Measurements from ENCODE around the gene PRODH.
"Not testable (repeated sequence)": the region's sequence is repeated elsewhere in the genome, so short reads cannot be mapped to it uniquely, and the experiment has no call there.

PRODH gene

DNA sequence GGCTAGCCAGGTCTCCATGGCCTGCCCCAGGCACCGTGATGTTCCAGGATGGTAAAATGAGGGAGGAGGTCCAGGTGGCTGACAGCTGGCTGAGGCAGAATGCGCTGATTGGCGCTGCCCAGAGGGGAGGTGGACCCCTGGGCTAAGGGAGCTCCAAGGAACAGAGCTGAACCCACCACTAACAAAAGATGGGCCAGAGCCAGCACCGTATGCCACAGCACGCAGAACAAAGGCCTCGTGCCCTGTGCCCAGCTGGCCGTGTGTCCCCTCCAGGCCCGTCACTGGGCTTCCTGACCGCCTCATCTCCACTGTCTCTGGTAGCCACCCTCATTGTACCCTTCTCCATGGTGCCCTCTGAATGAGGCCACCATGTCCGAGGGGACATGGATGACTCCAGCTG lies 19.6 kb upstream of the PRODH start:
- TF ChIP-seq, protein P1, sequence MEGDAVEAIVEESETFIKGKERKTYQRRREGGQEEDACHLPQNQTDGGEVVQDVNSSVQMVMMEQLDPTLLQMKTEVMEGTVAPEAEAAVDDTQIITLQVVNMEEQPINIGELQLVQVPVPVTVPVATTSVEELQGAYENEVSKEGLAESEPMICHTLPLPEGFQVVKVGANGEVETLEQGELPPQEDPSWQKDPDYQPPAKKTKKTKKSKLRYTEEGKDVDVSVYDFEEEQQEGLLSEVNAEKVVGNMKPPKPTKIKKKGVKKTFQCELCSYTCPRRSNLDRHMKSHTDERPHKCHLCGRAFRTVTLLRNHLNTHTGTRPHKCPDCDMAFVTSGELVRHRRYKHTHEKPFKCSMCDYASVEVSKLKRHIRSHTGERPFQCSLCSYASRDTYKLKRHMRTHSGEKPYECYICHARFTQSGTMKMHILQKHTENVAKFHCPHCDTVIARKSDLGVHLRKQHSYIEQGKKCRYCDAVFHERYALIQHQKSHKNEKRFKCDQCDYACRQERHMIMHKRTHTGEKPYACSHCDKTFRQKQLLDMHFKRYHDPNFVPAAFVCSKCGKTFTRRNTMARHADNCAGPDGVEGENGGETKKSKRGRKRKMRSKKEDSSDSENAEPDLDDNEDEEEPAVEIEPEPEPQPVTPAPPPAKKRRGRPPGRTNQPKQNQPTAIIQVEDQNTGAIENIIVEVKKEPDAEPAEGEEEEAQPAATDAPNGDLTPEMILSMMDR (IDR thresholded peaks at IDR 0.05; ENCODE audit: borderline replicate concordance, insufficient read depth, low read depth, low read length), result no peak
- H3K4me3 ChIP-seq (ENCODE audit: low read depth, low read length), result no peak overlapping the region

DNA sequence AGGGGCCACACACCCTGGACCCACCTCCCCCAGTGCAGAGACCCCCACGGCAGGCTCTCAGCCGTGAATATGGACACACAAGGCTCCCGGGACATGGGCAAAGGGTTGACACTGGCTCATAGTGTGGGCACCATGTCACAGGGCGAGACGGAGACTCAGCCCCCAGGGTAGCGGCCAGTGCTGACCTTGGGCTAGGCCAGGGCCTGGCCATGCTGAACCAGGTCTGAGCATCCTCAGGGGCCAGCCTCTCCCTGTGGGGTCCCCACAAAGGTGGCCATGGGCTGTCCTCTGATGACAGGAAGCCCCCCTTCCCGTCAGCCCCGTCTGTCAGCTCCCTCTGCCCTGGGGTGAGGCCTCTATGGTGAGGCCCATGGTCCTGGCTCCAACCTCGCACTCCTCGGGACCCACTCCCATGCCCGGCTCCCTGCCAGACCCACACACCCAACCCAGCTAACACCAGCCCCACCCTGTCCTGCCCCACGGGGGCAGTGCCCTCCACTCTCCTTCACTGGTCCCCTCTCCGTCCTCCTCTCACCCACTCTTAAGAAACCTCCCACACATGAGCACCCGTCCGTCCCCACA lies 19.0 kb upstream of the PRODH start:
- H3K4me3 ChIP-seq (ENCODE audit: low read depth, low read length), result no peak overlapping the region
- TF ChIP-seq, protein P1 (IDR thresholded peaks at IDR 0.05; ENCODE audit: borderline replicate concordance, insufficient read depth, low read depth, low read length), result no peak

DNA sequence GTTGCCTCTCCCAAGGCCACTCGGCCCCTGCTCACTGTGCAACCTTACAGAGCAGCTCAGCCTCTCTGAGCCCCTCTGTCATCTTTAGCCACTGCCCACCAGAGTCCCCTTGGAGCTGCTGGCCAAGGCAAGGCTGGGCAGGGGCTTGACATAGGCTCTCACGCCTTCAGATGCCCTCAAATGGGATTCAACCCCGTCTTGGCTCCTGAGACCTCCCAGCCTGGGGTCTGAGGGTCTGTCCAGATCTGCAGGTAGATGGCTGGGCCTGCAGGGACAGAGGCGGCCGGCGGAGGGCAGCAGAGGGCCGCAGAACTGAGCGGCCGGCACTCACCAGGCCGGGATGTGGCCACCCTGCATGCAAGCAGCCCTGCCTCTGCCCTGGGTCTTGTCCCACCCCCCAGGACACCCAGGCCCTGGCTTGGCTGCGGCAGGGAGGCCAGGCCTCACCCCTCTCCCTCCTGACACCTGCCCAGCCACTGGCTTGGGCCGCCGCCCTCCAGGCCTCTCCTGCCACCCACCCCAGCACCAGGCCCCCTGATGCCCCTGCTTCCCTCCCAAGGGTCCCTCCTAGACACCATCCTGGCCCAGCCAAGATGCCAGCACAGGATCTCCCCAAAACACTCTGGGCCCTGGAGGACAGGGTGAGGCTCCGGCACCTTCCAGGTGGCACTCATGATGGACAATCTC lies 18.4 kb upstream of the PRODH start:
- H3K4me3 ChIP-seq (ENCODE audit: low read depth, low read length), result not testable (repeated sequence)
- TF ChIP-seq, protein P1 (IDR thresholded peaks at IDR 0.05; ENCODE audit: borderline replicate concordance, insufficient read depth, low read depth, low read length), result peak; percentile 87

DNA sequence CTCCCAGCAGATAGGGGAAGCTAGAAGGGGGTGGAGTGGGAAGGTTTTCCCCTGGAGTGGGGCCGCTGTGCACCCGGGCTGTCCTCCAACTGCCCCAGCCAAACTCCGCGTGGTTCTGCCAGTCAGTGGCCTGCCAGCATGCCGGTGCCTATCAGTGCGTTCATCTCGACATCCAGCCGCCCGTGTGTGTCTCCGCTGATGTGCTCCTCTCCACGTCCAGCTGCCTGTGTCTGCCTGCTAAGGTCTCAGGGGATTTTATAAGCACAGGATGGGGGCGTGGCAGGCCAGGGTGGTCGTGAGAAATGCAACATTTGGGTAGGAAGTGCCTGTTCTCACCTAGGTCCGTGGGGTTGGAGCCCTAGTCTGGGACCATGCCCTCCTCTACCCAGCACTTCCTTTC lies 17.0 kb upstream of the PRODH start:
- not testable (repeated sequence) for H3K4me3 ChIP-seq (ENCODE audit: low read depth, low read length)

DNA sequence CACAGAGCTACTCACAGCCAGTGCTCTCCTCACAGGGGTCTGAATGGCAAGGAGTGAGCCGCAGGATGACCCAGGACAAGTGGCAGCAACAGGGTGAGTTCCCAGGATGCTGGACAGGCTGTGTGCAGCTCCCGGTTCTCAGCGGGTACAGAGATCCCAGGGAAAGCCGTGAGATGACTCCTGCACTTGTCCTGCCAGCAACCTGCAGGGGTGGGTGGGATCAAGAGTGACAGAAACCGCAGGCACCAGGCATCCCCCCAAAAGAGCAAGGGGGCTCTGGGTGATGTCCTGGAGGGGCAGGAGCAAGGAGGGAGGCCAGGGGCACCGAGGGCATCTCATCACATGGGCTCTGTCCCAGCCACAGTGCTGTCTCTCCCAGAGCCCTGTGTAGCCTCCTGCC lies 15.9 kb upstream of the PRODH start:
- TF ChIP-seq, protein P1 (IDR thresholded peaks at IDR 0.05; ENCODE audit: borderline replicate concordance, insufficient read depth, low read depth, low read length), result no peak
- H3K4me3 ChIP-seq (ENCODE audit: low read depth, low read length), result no peak overlapping the region

DNA sequence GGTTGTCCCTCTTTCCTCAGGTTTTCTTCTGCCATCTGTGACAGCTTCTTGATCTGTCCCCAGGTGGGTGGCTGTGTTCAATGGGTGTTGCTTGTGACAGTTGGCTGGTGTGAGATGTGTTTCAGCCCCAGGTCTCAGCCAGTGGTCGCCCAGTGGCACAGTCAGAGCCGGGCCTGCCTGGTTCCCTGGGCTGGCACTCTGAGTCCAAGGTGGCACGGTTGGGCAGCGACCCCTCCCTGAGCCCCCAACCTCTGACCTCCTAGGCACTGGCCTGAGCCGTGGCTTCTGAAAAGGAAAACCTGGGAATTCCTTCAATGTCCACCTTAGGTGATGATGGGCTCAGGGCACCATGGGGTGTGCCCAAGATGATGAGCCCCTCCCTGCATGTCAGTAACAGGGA lies 14.0 kb upstream of the PRODH start:
- TF ChIP-seq, protein P1 (IDR thresholded peaks at IDR 0.05; ENCODE audit: borderline replicate concordance, insufficient read depth, low read depth, low read length), result no peak
- no peak overlapping the region for H3K4me3 ChIP-seq (ENCODE audit: low read depth, low read length)

DNA sequence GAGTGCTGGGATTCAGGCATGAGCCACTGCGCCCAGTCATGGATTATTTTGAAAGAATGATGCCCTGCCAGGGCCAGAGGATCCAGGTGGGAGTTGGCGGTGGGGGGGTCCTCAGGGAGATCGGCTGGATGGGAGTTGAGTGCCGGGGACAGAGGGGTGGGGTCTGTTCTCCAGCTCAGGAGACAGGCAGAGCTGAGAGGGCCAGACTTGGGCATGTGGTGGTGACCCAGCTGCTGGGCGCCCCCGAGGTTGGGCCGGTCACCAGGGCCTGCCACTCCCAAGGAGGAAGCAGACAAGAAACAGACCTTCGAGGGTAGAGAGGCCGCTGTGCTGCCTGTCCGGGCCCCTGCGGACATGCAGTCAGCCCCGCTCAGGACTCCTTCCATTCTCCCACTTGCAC lies 11.8 kb upstream of the PRODH start:
- no peak overlapping the region for H3K4me3 ChIP-seq (ENCODE audit: low read depth, low read length)
- TF ChIP-seq, protein P1 (IDR thresholded peaks at IDR 0.05; ENCODE audit: borderline replicate concordance, insufficient read depth, low read depth, low read length), result no peak

DNA sequence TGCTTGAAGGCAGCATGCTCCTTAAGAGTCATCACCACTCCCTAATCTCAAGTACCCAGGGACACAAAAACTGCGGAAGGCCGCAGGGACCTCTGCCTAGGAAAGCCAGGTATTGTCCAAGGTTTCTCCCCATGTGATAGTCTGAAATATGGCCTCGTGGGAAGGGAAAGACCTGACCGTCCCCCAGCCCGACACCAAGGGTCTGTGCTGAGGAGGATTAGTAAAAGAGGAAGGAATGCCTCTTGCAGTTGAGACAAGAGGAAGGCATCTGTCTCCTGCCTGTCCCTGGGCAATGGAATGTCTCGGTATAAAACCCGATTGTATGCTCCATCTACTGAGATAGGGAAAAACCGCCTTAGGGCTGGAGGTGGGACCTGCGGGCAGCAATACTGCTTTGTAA lies 11.0 kb upstream of the PRODH start:
- not testable (repeated sequence) for H3K4me3 ChIP-seq (ENCODE audit: low read depth, low read length)

DNA sequence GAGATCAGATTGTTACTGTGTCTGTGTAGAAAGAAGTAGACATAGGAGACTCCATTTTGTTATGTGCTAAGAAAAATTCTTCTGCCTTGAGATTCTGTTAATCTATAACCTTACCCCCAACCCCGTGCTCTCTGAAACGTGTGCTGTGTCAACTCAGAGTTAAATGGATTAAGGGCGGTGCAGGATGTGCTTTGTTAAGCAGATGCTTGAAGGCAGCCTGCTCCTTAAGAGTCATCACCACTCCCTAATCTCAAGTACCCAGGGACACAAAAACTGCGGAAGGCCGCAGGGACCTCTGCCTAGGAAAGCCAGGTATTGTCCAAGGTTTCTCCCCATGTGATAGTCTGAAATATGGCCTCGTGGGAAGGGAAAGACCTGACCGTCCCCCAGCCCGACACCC lies 2.6 kb upstream of the PRODH start:
- H3K4me3 ChIP-seq (ENCODE audit: low read depth, low read length), result not testable (repeated sequence)

DNA sequence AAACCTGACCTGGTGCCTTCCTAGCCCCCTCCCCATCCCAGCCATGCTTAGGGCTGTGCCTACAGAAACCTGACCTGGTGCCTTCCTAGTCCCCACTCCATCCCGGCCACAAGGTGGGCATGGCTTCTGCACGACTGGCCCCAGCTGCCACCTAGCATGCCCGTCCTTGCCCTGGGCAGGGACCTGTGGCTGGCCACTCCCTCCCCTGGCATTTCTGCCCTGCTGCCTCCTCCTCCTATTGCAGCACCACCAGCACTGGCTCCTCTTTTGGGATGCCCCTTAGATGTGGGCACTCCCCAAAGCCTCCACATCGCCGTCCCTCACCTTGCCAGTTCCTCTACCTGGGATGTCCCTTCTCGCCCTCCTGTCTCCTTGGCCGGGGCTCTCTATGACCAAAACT lies 1.4 kb downstream of the PRODH start:
- H3K4me3 ChIP-seq (ENCODE audit: low read depth, low read length), result not testable (repeated sequence)

Measured in GM12875 (cell line).